Measurements from ENCODE around the gene CDH11.

GRCh38 chr16:65118871-65119270 is 3.0 kb downstream of the CDH11 start:
- TF ChIP-seq CTCF (conservative IDR thresholded peaks at IDR 0.05; ENCODE audit: low read depth in 2 of 2) (no peak), EZH2phosphoT487 (IDR thresholded peaks at IDR 0.05; ENCODE audit: unreplicated experiment) (no peak), EZH2 (IDR thresholded peaks at IDR 0.05; ENCODE audit: low read depth, unreplicated experiment) (no peak), ZNF462 (CRISPR knock-in tag; IDR thresholded peaks at IDR 0.05) (no peak), STAT1 (IDR thresholded peaks at IDR 0.05; ENCODE audit: unreplicated experiment) (no peak), REST (IDR thresholded peaks at IDR 0.05; ENCODE audit: unreplicated experiment) (no peak)
